ENCODE data around the gene HAPLN2.

Gene HAPLN2

GRCh38 chr1:156646738-156647211 is 27.6 kb downstream of the HAPLN2 start:
- DNase-seq, result no peak

GRCh38 chr1:156647351-156647750 is 28.1 kb downstream of the HAPLN2 start:
- DNase-seq, result no peak

- no peak for DNase-seq
Measured at GRCh38 chr1:156648496-156648895, 29.3 kb downstream of the HAPLN2 start.

GRCh38 chr1:156648951-156649350 is 29.7 kb downstream of the HAPLN2 start:
- DNase-seq, result no peak

GRCh38 chr1:156652131-156652991 is 33.1 kb downstream of the HAPLN2 start:
- DNase-seq, result no peak

GRCh38 chr1:156652992-156653355 is 33.8 kb downstream of the HAPLN2 start:
- DNase-seq, result no peak

GRCh38 chr1:156654700-156655099 is 35.5 kb downstream of the HAPLN2 start:
- no peak for DNase-seq

GRCh38 chr1:156655151-156655903 is 36.1 kb downstream of the HAPLN2 start:
- DNase-seq, result no peak

GRCh38 chr1:156655904-156656516 is 36.8 kb downstream of the HAPLN2 start:
- DNase-seq, result no peak

GRCh38 chr1:156656806-156657740 is 37.9 kb downstream of the HAPLN2 start:
- peak; percentile 62 for DNase-seq

GRCh38 chr1:156657741-156658319 is 38.6 kb downstream of the HAPLN2 start:
- no peak for DNase-seq

- DNase-seq, result no peak
Measured at GRCh38 chr1:156658496-156658895, 39.3 kb downstream of the HAPLN2 start.

- no peak for DNase-seq
Measured at GRCh38 chr1:156658945-156659574, 39.8 kb downstream of the HAPLN2 start.

- DNase-seq, result no peak
Measured at GRCh38 chr1:156659661-156659987, 40.4 kb downstream of the HAPLN2 start.

- DNase-seq, result peak; percentile 76
Measured at GRCh38 chr1:156659988-156660751, 41.0 kb downstream of the HAPLN2 start.

- DNase-seq, result no peak
Measured at GRCh38 chr1:156660752-156661112, 41.5 kb downstream of the HAPLN2 start.

GRCh38 chr1:156662005-156662799 is 43.0 kb downstream of the HAPLN2 start:
- DNase-seq, result no peak

- DNase-seq, result no peak
Measured at GRCh38 chr1:156662800-156663055, 43.5 kb downstream of the HAPLN2 start.

GRCh38 chr1:156663178-156663577 is 44.0 kb downstream of the HAPLN2 start:
- no peak for DNase-seq

GRCh38 chr1:156664046-156664766 is 45.0 kb downstream of the HAPLN2 start:
- DNase-seq, result no peak

Data from activated effector memory CD4-positive, alpha-beta T cell treated with Interleukin-2 at 50 U/mL for 16 hours (primary cell).